Astrocyte of the spinal cord (primary cell): ENCODE results near the gene SGO1.
"Not testable (repeated sequence)": the region's sequence is repeated elsewhere in the genome, so short reads cannot be mapped to it uniquely, and the experiment has no call there.

ENCODE experiments used
- DNase-seq: peaks from one replicate; pipeline ENCODE4 v3.0.0; 2011; ENCODE audit warnings: low read depth, low spot score
- H3K4me3 ChIP-seq: 2 replicates; pipeline ENCODE4 v1.5.1; 2011; ENCODE audit warnings: low read depth, mild to moderate bottlenecking, low read length, moderate library complexity
- CTCF ChIP-seq: IDR thresholded peaks from 2 replicates; pipeline ENCODE4 v1.5.1; 2012; ENCODE audit warnings: low read depth, mild to moderate bottlenecking, low read length, inconsistent platforms
- in situ Hi-C: cut with HindIII; loops from 2 replicates; pipeline ENCODE4 v1.10.0; 2017; ENCODE audit warnings: low sequenced_read_pairs

Gene SGO1

GRCh38 chr3:20218215-20218614 is 32.2 kb upstream of the SGO1 start:
- no peak for TF ChIP-seq CTCF
- H3K4me3 ChIP-seq: no peak overlapping the region
- DNase-seq: no peak
- in situ Hi-C loops: no loop called here

GRCh38 chr3:20215636-20216035 is 29.6 kb upstream of the SGO1 start:
- no peak for TF ChIP-seq CTCF
- in situ Hi-C loops: no loop called here
- DNase-seq: no peak
- H3K4me3 ChIP-seq: no peak overlapping the region

GRCh38 chr3:20213491-20213890 is 27.5 kb upstream of the SGO1 start:
- in situ Hi-C loops, H3K4me3 ChIP-seq, DNase-seq: not testable (repeated sequence)

- DNase-seq, in situ Hi-C loops, H3K4me3 ChIP-seq: not testable (repeated sequence)
These were observed 21.9 kb upstream of the SGO1 start for GRCh38 chr3:20207945-20208344.

GRCh38 chr3:20205898-20206297 is 19.9 kb upstream of the SGO1 start:
- H3K4me3 ChIP-seq, in situ Hi-C loops, DNase-seq: not testable (repeated sequence)

- TF ChIP-seq CTCF: no peak
- no peak overlapping the region for H3K4me3 ChIP-seq
- no peak for DNase-seq
- in situ Hi-C loops: no loop called here
These were observed 15.1 kb upstream of the SGO1 start for GRCh38 chr3:20201143-20201542.

- in situ Hi-C loops: no loop called here
- DNase-seq: no peak
- TF ChIP-seq CTCF: no peak
- no peak overlapping the region for H3K4me3 ChIP-seq
These were observed 11.8 kb upstream of the SGO1 start for GRCh38 chr3:20197775-20198174.

- no peak overlapping the region for H3K4me3 ChIP-seq
- no peak for TF ChIP-seq CTCF
- no peak for DNase-seq
- in situ Hi-C loops: no loop called here
These were observed 8.9 kb upstream of the SGO1 start for GRCh38 chr3:20194793-20195460.
